PC-3 (cell line): ENCODE results near the gene SKAP1. TPM values are rescaled to one million over a fixed set of nuclear protein-coding genes. Genes with fewer than 3 reads are reported as not detected.
A peak's percentile ranks its signal among the peaks of the same experiment; 100 is the strongest.

Experiments used
- ATAC-seq: fragments of 200-7000 bp; cut with Tn5 transposase; 2 replicates; pipeline ENCODE4 v1.9.1; 2020; ENCODE audit warnings: mild to moderate bottlenecking, moderate library complexity
- BruUV-seq: library from RNA; stranded (reverse); fragments of 400-500 nt; replicated peaks from 2 replicates; lab custom pipeline; 2021; lab: Mats Ljungman, UMichigan
- CTCF ChIA-PET: fragments of 300-600 bp; sonication (Branson Sonifier 250); formaldehyde crosslinking; loops from one replicate; lab custom pipeline; 2022; ENCODE audit warnings: antibody characterized with exemption; lab: Charles Lee
- POLR2A ChIA-PET: fragments of 300-600 bp; sonication (Branson Sonifier 250); formaldehyde crosslinking; loops from one replicate; lab custom pipeline; 2022; ENCODE audit warnings: antibody characterized with exemption; ENCODE audit not compliant: unreplicated experiment; lab: Charles Lee
- DNase-seq: peaks from one replicate; pipeline ENCODE4 v3.0.0-alpha.2; 2015
- H2AFZ ChIP-seq: fragments of 300-600 bp; sonication (generic); 2 replicates; pipeline ENCODE4 v1.6.0; 2016; ENCODE audit warnings: antibody characterized with exemption, low read length
- H3F3A ChIP-seq: fragments of 300-600 bp; sonication (generic); one replicate; pipeline ENCODE4 v1.6.0; 2017; ENCODE audit warnings: antibody characterized with exemption, low read length, control low read depth, mild to moderate bottlenecking; ENCODE audit not compliant: unreplicated experiment
- H3K27ac ChIP-seq: fragments of 300-600 bp; sonication (generic); 2 replicates; pipeline ENCODE4 v1.5.1; 2016; ENCODE audit warnings: mild to moderate bottlenecking, low read length
- H3K27me3 ChIP-seq: fragments of 300-600 bp; sonication (generic); 2 replicates; pipeline ENCODE4 v1.6.1; 2016; ENCODE audit warnings: low read length, mixed read lengths
- H3K36me3 ChIP-seq: fragments of 300-600 bp; sonication (generic); 2 replicates; pipeline ENCODE4 v1.6.1; 2016; ENCODE audit warnings: low read depth, mixed run types, low read length, mixed read lengths
- H3K4me1 ChIP-seq: fragments of 300-600 bp; sonication (generic); 2 replicates; pipeline ENCODE4 v1.5.1; 2016; ENCODE audit warnings: low read length; ENCODE audit not compliant: insufficient read depth
- H3K4me2 ChIP-seq: fragments of 300-600 bp; sonication (generic); 2 replicates; pipeline ENCODE4 v1.6.0; 2016; ENCODE audit warnings: low read length
- H3K4me3 ChIP-seq: fragments of 300-600 bp; sonication (generic); 2 replicates; pipeline ENCODE4 v1.5.1; 2016; ENCODE audit warnings: mild to moderate bottlenecking, low read length, mixed read lengths
- H3K79me2 ChIP-seq: fragments of 300-600 bp; sonication (generic); 2 replicates; pipeline ENCODE4 v1.6.1; 2017; ENCODE audit warnings: low read length, mixed read lengths
- H3K9ac ChIP-seq: fragments of 300-600 bp; sonication (generic); 2 replicates; pipeline ENCODE4 v1.6.0; 2016; ENCODE audit warnings: mild to moderate bottlenecking, low read length
- H3K9me2 ChIP-seq: fragments of 300-600 bp; sonication (generic); replicated peaks from 2 replicates; pipeline ENCODE4 v1.6.1; 2016; ENCODE audit warnings: mixed run types, low read length, mixed read lengths
- H3K9me3 ChIP-seq: fragments of 300-600 bp; sonication (generic); 2 replicates; pipeline ENCODE4 v1.6.1; 2016; ENCODE audit warnings: low read length, mixed read lengths
- H4K20me1 ChIP-seq: fragments of 300-600 bp; sonication (generic); 2 replicates; pipeline ENCODE4 v1.6.1; 2016; ENCODE audit warnings: low read length, mixed read lengths
- CTCF ChIP-seq: fragments of 300-600 bp; sonication (generic); conservative IDR thresholded peaks from 2 replicates; pipeline ENCODE4 v1.5.1; 2017; ENCODE audit warnings: antibody characterized with exemption, low read depth, mild to moderate bottlenecking, low read length
- EZH2 ChIP-seq: fragments of 300-600 bp; sonication (generic); IDR thresholded peaks from one replicate; pipeline ENCODE4 v1.6.1; 2017; ENCODE audit warnings: antibody characterized with exemption, mild to moderate bottlenecking, low read length; ENCODE audit not compliant: unreplicated experiment
- EZH2phosphoT487 ChIP-seq: fragments of 300-600 bp; sonication (generic); IDR thresholded peaks from 2 replicates; pipeline ENCODE4 v1.6.1; 2018; ENCODE audit warnings: mild to moderate bottlenecking, antibody characterized with exemption, low read length, borderline replicate concordance
- intact Hi-C: fragments of 100-400 bp; cut with micrococcal nuclease; formaldehyde crosslinking; loops from 2 replicates; pipeline ENCODE4 v1.9.0; 2023
- total RNA-seq: library from RNA; depleted of rRNA; stranded (reverse); fragments of >200 nt; gene quantifications from 2 replicates; pipeline ENCODE4 v1.2.3, GENCODE V29; 2014

Gene SKAP1
- total RNA-seq, 1 experiment from 2014 or later = not detected

- H3K36me3 ChIP-seq = no peaks in the 10 kb centered on the region
- H3F3A ChIP-seq = no peaks in the 10 kb centered on the region
- H3K9me3 ChIP-seq = no peaks in the 10 kb centered on the region
- intact Hi-C loops = no loop called here
- peak within 1 kb of the TSS; percentile 88 for H3K27ac ChIP-seq
- H3K27me3 ChIP-seq = no peaks in the 10 kb centered on the region
- H3K9me2 ChIP-seq = no peaks in the 10 kb centered on the region
- H2AFZ ChIP-seq = peak within 1 kb of the TSS; percentile 100
- ATAC-seq (peak; percentile 94), DNase-seq (peak; percentile 90)
- H3K79me2 ChIP-seq = peaks cover 45% of the 10 kb centered on the region
- TF ChIP-seq EZH2phosphoT487 (no peak), EZH2 (no peak), CTCF (no peak)
- ChIA-PET POLR2A (interaction anchor here (0.6 to 1.0 kb wide), 3 partner anchors 74 to 588 kb away, joined by 3 to 25 read pairs (median 5); no protein-coding TSS in a partner anchor), CTCF (interaction anchor here (0.5 to 2.0 kb wide), 4 partner anchors 10 to 793 kb away, joined by 3 to 10 read pairs (median 8); no protein-coding TSS in a partner anchor)
- peaks cover 7% of the 10 kb centered on the region; the same call in 1 of the 2 replicates for H3K4me1 ChIP-seq
- peak within 1 kb of the TSS; percentile 85 for H3K9ac ChIP-seq
- H3K4me3 ChIP-seq = peak within 1 kb of the TSS; percentile 89
- BruUV-seq = TSS peak; percentile 97
- peak within 1 kb of the TSS; percentile 87 for H3K4me2 ChIP-seq
- H4K20me1 ChIP-seq = no peaks in the 10 kb centered on the region
Observed at GRCh38 chr17:48107137-48108055, 322.6 kb downstream of the SKAP1 start, which contains the start of gene SNX11. SNX11 (plus strand) TSS chr17:48107766; CDS start chr17:48112044, 4,278 bp downstream.

- no peak overlapping the region for H3K27ac ChIP-seq
- peaks cover 39% of the 10 kb centered on the region for H3K79me2 ChIP-seq
- no peaks in the 10 kb centered on the region for H3F3A ChIP-seq
- BruUV-seq = no TSS peak
- ChIA-PET POLR2A (no interaction called here), CTCF (no interaction called here)
- no peaks in the 10 kb centered on the region for H3K36me3 ChIP-seq
- H3K9me3 ChIP-seq = no peaks in the 10 kb centered on the region
- no peak for DNase-seq
- peak overlapping the region; percentile 85 for H3K9ac ChIP-seq
- intact Hi-C loops = no loop called here
- no peaks in the 10 kb centered on the region for H3K27me3 ChIP-seq
- TF ChIP-seq EZH2phosphoT487 = no peak
- TF ChIP-seq EZH2 = no peak
- no peak for TF ChIP-seq CTCF
- H3K4me3 ChIP-seq = peak overlapping the region; percentile 89
- peak overlapping the region; percentile 87 for H3K4me2 ChIP-seq
- H4K20me1 ChIP-seq = no peaks in the 10 kb centered on the region
- peak overlapping the region; percentile 100 for H2AFZ ChIP-seq
- peaks cover 8% of the 10 kb centered on the region; the same call in 1 of the 2 replicates for H3K4me1 ChIP-seq
- no peak for ATAC-seq
- H3K9me2 ChIP-seq = no peaks in the 10 kb centered on the region
Observed at GRCh38 chr17:48106802-48107136, 323.2 kb downstream of the SKAP1 start.

- POLR2A ChIA-PET = no interaction called here
- DNase-seq (no peak), ATAC-seq (no peak)
- no peak overlapping the region for H2AFZ ChIP-seq
- H3K27me3 ChIP-seq = no peaks in the 10 kb centered on the region
- peaks cover 14% of the 10 kb centered on the region for H3K4me1 ChIP-seq
- H3K4me2 ChIP-seq = no peak overlapping the region
- CTCF ChIA-PET = no interaction called here
- intact Hi-C loops = no loop called here
- peaks cover 34% of the 10 kb centered on the region for H3K79me2 ChIP-seq
- H3K9me3 ChIP-seq = no peaks in the 10 kb centered on the region
- BruUV-seq = no TSS peak
- no peak overlapping the region for H3K9ac ChIP-seq
- TF ChIP-seq CTCF (no peak), EZH2 (no peak), EZH2phosphoT487 (no peak)
- H4K20me1 ChIP-seq = peaks cover 3% of the 10 kb centered on the region; the same call in 1 of the 2 replicates
- H3K9me2 ChIP-seq = no peaks in the 10 kb centered on the region
- H3F3A ChIP-seq = no peaks in the 10 kb centered on the region
- no peak overlapping the region for H3K27ac ChIP-seq
- H3K36me3 ChIP-seq = no peaks in the 10 kb centered on the region
- H3K4me3 ChIP-seq = no peak overlapping the region
Observed at GRCh38 chr17:48104440-48104839, 325.6 kb downstream of the SKAP1 start.
